T-helper 2 cell treated with Interferon-gamma antibody and Interleukin-4, amounts not matched to agents 5 μg/mL and 100 μg/mL, for 36 hours (primary cell): ENCODE results near the gene PARP11.
"Not testable (repeated sequence)": the region's sequence is repeated elsewhere in the genome, so short reads cannot be mapped to it uniquely, and the experiment has no call there.

Source experiments
- DNase-seq: peaks from one replicate; pipeline ENCODE4 v3.0.0; 2021; ENCODE audit warnings: low spot score
- H3K27ac Mint-ChIP-seq: one replicate; pipeline ENCODE4 v1.8.0; 2021; ENCODE audit warnings: mild to moderate bottlenecking, mixed read lengths
- H3K27me3 Mint-ChIP-seq: one replicate; pipeline ENCODE4 v1.8.0; 2021; ENCODE audit warnings: low read depth, mixed read lengths
- H3K36me3 Mint-ChIP-seq: one replicate; pipeline ENCODE4 v1.8.0; 2021; ENCODE audit warnings: low read depth, mixed read lengths
- H3K4me1 Mint-ChIP-seq: one replicate; pipeline ENCODE4 v1.8.0; 2021; ENCODE audit warnings: low read depth, mixed read lengths
- H3K4me3 Mint-ChIP-seq: one replicate; pipeline ENCODE4 v1.8.0; 2022; ENCODE audit warnings: mild to moderate bottlenecking, moderate library complexity, mixed read lengths
- H3K9me3 Mint-ChIP-seq: one replicate; pipeline ENCODE4 v1.8.0; 2021; ENCODE audit warnings: mixed read lengths

Gene PARP11

DNA sequence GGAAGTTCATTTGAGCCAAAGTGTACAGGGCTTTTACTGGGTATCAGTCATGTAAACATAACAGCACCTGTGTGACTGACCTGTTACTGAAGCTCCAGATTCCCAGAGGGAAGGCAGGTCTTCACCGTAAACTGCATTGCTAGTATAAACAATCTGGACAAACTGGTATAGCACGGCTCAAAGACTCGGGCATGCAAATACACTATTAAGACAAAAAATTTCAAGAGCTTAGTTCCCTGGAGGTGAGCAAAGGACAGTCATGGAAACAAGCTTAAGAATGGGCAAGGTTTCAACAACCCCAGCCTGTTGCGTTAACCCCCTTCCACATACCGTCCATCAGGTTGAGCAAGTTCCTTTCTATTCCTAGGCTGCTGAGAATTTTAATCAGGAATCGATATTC lies 9.4 kb downstream of the PARP11 start:
- peaks cover 65% of the 10 kb centered on the region for H3K36me3 Mint-ChIP-seq
- no peaks in the 10 kb centered on the region for H3K27me3 Mint-ChIP-seq
- peaks cover 5% of the 10 kb centered on the region for H3K4me1 Mint-ChIP-seq
- H3K27ac Mint-ChIP-seq, result no peak overlapping the region
- DNase-seq, result no peak
- no peak overlapping the region for H3K4me3 Mint-ChIP-seq
- H3K9me3 Mint-ChIP-seq, result peaks cover 33% of the 10 kb centered on the region

DNA sequence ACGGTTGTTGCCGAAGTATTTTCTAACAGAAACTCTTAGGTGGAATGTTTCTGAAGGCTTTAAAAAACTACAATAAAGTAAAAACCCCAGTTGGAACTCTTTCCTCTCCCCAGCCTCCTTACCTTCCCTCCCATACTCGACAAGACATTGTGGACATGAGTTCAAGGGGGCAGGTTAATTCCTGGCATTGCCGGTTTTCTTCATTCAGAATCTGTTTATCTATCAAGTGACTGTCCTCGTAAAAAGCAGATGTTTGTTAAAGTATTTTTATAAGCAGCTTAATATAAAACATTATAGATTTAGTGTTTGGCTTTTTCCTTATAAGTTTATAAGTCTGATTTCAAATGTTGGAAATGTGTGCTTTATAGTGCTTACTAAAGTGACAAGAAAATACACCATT lies 30.7 kb downstream of the PARP11 start:
- DNase-seq, result no peak
- Mint-ChIP-seq H3K4me1 (peaks cover 21% of the 10 kb centered on the region), H3K36me3 (peaks cover 52% of the 10 kb centered on the region), H3K9me3 (peaks cover 9% of the 10 kb centered on the region), H3K27me3 (no peaks in the 10 kb centered on the region), H3K4me3 (no peak overlapping the region), H3K27ac (no peak overlapping the region)

DNA sequence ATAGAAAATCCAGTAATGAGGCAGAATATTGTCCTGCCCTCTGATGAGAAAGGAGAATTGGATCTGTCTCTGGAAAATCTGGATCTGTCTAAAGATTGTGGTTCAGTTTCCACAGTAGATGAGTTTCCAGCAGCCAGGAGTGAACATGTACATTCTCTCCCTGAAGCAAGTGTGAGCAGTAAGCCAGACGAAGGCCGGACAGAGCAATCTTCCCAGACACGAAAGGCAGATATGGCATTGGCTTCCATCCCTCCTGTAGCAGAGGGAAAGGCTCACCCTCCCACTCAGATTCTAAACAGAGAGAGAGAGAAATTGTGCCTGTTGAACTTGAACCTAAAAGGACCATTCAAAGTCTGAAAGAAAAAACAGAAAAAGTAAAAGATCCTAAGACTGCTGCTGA lies 31.4 kb downstream of the PARP11 start:
- Mint-ChIP-seq H3K4me3 (no peak overlapping the region), H3K9me3 (peaks cover 1% of the 10 kb centered on the region), H3K4me1 (peaks cover 26% of the 10 kb centered on the region), H3K27ac (no peak overlapping the region), H3K27me3 (no peaks in the 10 kb centered on the region), H3K36me3 (peaks cover 50% of the 10 kb centered on the region)
- no peak for DNase-seq

DNA sequence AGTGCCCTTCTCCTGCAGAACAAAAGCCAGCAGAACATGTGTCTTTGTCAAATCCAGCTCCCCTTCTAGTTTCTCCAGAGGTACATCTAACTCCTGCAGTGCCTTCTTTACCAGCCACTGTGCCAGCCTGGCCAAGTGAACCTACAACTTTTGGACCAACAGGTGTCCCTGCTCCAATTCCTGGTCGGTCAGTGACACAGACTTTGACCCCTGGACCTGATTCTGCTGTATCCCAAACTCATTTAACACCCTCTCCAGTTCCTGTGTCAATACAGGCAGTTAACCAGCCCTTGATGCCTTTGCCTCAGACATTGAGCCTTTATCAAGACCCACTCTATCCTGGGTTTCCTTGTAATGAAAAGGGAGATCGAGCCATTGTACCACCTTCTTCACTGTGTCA lies 32.4 kb downstream of the PARP11 start:
- not testable (repeated sequence) for H3K9me3 Mint-ChIP-seq, H3K4me3 Mint-ChIP-seq

GRCh38 chr12:3839745-3840144 lies 33.5 kb downstream of the PARP11 start:
- H3K9me3 Mint-ChIP-seq, H3K27me3 Mint-ChIP-seq, DNase-seq, H3K27ac Mint-ChIP-seq, H3K4me3 Mint-ChIP-seq: not testable (repeated sequence)
- peaks cover 39% of the 10 kb centered on the region for H3K36me3 Mint-ChIP-seq
- H3K4me1 Mint-ChIP-seq, result peaks cover 27% of the 10 kb centered on the region

More for the DNA sequence above, 32.4 kb downstream of the PARP11 start:
- peaks cover 28% of the 10 kb centered on the region for H3K4me1 Mint-ChIP-seq
- not testable (repeated sequence) for H3K27me3 Mint-ChIP-seq, DNase-seq, H3K27ac Mint-ChIP-seq
- peaks cover 46% of the 10 kb centered on the region for H3K36me3 Mint-ChIP-seq

DNA sequence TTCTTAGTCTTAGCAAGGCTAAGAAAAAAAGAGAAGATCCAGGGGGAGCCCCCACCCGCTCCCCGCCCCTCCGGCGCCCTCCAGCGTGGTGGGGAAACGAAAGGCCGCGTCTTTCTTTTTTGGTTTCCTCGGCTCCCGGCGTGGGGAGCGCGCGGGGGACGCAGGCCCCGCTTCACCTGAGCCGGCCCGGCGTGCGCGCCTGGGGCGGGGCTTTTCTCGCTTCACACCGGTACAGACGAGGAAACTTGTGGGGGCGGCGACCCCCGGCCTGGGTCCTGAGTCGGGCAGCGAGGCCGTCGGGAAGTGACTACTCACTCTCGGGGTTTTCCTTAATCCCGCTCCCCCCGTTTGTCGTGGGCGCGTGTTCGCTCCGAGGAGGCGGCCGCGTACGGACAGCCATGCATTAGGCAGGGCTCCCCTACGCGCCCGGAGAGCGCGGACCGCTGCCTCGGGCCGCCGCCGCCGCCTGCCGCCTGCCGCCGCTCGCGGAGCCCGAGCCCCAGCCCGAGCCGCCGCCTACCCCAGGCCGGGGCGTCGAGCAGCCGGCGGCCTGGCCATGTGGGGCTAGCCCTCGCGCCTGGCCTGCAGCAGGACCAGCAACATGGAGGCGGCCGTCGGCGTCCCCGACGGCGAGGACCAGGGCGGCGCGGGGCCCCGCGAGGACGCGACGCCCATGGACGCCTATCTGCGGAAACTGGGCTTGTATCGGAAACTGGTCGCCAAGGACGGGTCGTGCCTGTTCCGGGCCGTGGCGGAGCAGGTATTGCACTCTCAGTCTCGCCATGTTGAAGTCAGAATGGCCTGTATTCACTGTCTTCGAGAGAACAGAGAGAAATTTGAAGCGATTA lies 34.3 kb downstream of the PARP11 start:
- peak overlapping the region; percentile 51 for H3K4me3 Mint-ChIP-seq
- H3K4me1 Mint-ChIP-seq, result peaks cover 26% of the 10 kb centered on the region
- not testable (repeated sequence) for H3K27ac Mint-ChIP-seq, H3K27me3 Mint-ChIP-seq, H3K9me3 Mint-ChIP-seq
- peak; percentile 5 for DNase-seq
- H3K36me3 Mint-ChIP-seq, result peaks cover 37% of the 10 kb centered on the region

- Mint-ChIP-seq H3K36me3 (peaks cover 37% of the 10 kb centered on the region), H3K27me3 (no peaks in the 10 kb centered on the region), H3K9me3 (no peaks in the 10 kb centered on the region), H3K4me1 (peaks cover 20% of the 10 kb centered on the region), H3K4me3 (peak overlapping the region; percentile 51), H3K27ac (no peak overlapping the region)
- DNase-seq, result no peak
Observed at GRCh38 chr12:3838076-3838475, 35.1 kb downstream of the PARP11 start.

GRCh38 chr12:3837049-3837448 lies 36.1 kb downstream of the PARP11 start:
- no peak for DNase-seq
- Mint-ChIP-seq H3K9me3 (no peaks in the 10 kb centered on the region), H3K27ac (no peak overlapping the region), H3K4me3 (no peak overlapping the region), H3K27me3 (no peaks in the 10 kb centered on the region), H3K4me1 (peaks cover 19% of the 10 kb centered on the region), H3K36me3 (peaks cover 35% of the 10 kb centered on the region)

DNA sequence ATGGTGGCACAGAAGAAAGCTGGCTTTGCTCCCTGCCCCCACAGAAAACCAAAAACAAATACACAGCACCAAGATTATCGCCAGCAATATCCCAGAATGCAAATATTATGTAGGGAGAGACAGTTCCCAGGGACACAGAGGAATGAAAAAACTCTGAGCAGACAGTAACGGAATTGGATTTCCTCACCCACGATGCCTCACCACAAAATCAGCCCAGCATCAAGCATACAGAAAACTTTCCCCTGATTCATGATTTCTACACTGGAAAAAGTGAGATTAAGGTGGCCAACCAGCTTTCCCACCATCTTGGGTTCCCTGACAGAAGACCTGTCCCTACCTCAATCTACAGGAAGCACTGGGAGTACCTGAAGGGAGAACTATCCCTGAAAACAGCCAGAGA lies 36.6 kb downstream of the PARP11 start:
- Mint-ChIP-seq H3K4me1 (peaks cover 20% of the 10 kb centered on the region), H3K36me3 (peaks cover 34% of the 10 kb centered on the region), H3K9me3 (no peaks in the 10 kb centered on the region), H3K4me3 (no peak overlapping the region), H3K27me3 (no peaks in the 10 kb centered on the region), H3K27ac (no peak overlapping the region)
- DNase-seq, result no peak

GRCh38 chr12:3835914-3836313 lies 37.3 kb downstream of the PARP11 start:
- Mint-ChIP-seq H3K27ac (no peak overlapping the region), H3K27me3 (no peaks in the 10 kb centered on the region), H3K4me1 (peaks cover 20% of the 10 kb centered on the region), H3K36me3 (peaks cover 30% of the 10 kb centered on the region), H3K9me3 (no peaks in the 10 kb centered on the region), H3K4me3 (no peak overlapping the region)
- no peak for DNase-seq

DNA sequence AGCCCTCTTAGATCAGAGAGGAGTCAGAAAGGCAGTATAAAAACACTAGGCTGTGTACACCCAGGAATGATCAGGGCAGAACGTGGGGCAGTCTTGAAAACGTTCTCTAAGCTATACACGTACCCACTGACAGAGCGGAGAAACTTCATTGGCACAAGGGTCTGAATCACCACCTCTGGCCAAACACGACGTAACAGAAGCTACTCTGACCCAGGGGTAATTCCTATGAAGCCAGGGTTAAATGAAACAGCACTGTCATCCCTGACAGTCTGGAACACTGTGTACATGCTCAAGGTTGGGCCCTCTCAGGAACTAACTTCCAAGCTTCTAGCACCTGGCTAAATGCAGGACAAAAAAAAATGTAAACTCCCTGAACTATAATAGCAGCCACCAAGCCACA lies 38.4 kb downstream of the PARP11 start:
- Mint-ChIP-seq H3K27ac (no peak overlapping the region), H3K27me3 (no peaks in the 10 kb centered on the region), H3K4me1 (peaks cover 20% of the 10 kb centered on the region), H3K9me3 (no peaks in the 10 kb centered on the region), H3K36me3 (peaks cover 21% of the 10 kb centered on the region), H3K4me3 (no peak overlapping the region)
- no peak for DNase-seq

DNA sequence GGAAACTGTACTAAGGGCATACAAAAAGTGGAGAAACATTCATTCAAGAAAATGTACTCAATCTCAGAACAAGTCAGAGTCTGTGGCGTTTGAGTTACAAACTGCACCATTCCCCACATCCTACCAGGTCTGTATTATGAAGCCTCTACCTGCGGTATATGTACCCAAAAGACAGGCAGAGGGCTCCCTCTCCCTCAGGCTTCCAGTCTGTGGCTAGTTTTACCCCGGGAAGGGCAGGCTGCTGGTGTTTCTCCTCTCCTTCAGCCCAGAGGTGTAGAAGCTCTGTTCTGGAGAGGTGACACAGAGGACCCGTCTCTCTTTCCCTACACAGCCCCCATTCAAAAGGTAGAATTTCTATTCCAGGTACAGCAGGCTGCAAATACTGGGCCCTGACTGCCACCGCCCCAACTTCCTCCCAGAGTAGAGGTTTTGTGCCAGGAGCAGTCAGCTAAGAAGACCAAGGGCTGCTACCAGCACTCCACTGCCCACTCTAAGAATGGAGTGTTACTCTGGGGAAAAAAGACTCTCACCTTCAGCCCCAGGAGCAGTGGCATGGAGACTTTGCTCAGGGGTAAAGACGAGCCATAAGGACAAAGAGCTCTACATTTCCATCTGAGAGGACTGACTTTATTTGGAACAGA lies 39.4 kb downstream of the PARP11 start:
- peaks cover 16% of the 10 kb centered on the region for H3K36me3 Mint-ChIP-seq
- H3K27me3 Mint-ChIP-seq, result no peaks in the 10 kb centered on the region
- H3K27ac Mint-ChIP-seq, result no peak overlapping the region
- no peak overlapping the region for H3K4me3 Mint-ChIP-seq
- no peaks in the 10 kb centered on the region for H3K9me3 Mint-ChIP-seq
- peaks cover 20% of the 10 kb centered on the region for H3K4me1 Mint-ChIP-seq
- DNase-seq, result no peak

DNA sequence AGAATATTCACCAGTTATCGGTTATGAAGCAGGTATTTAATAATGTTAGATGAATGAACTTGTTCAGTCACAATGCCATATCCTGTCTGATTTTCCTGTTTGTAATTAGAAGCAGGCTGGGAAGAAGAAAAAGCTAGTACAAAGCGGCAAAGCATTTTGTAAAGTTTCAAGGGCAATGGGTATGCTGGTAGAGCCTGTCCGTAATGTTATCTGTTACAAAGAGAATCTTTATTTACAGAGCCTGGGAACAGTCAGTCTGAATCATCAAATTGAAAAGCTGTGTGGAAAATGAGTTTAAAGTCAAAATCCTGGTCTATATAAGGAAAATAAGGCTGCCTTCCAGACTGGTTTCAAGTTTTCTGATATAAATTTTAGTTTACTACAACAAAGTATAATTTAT lies 40.5 kb downstream of the PARP11 start:
- Mint-ChIP-seq H3K4me3 (no peak overlapping the region), H3K36me3 (peaks cover 11% of the 10 kb centered on the region), H3K9me3 (no peaks in the 10 kb centered on the region), H3K27me3 (no peaks in the 10 kb centered on the region), H3K4me1 (peaks cover 14% of the 10 kb centered on the region), H3K27ac (no peak overlapping the region)
- DNase-seq, result no peak

- no peaks in the 10 kb centered on the region for H3K27me3 Mint-ChIP-seq
Observed at GRCh38 chr12:3828888-3829287, 44.3 kb downstream of the PARP11 start.

More at GRCh38 chr12:3828888-3829287, 44.3 kb downstream of the PARP11 start:
- no peak overlapping the region for H3K27ac Mint-ChIP-seq
- no peaks in the 10 kb centered on the region for H3K9me3 Mint-ChIP-seq
- H3K36me3 Mint-ChIP-seq, result peaks cover 25% of the 10 kb centered on the region
- no peak overlapping the region for H3K4me3 Mint-ChIP-seq
- peaks cover 6% of the 10 kb centered on the region for H3K4me1 Mint-ChIP-seq
- DNase-seq, result no peak
